ENCODE results near the gene WSB1.
A peak's percentile ranks its signal among the peaks of the same experiment; 100 is the strongest.

Gene WSB1

GRCh38 chr17:27353461-27354050 lies 59.6 kb downstream of the WSB1 start:
- H3K27ac ChIP-seq (ENCODE audit: insufficient read depth, low read length, poor library complexity, severe bottlenecking): peak overlapping the region; percentile 80
- H3K36me3 ChIP-seq (ENCODE audit: control insufficient read depth, insufficient read depth, low read length): no peaks in the 10 kb centered on the region
- H3K27me3 ChIP-seq (replicated peaks; ENCODE audit: control insufficient read depth, insufficient read depth, low read length, poor library complexity, severe bottlenecking): no peaks in the 10 kb centered on the region
- no peaks in the 10 kb centered on the region for H3K9me3 ChIP-seq (ENCODE audit: control insufficient read depth, low read length)
- peaks cover 15% of the 10 kb centered on the region for H3K4me1 ChIP-seq (ENCODE audit: control insufficient read depth, insufficient read depth, low read length, poor library complexity, severe bottlenecking)
- DNase-seq: peak; percentile 78 to 84 (median 83)
- peak overlapping the region; percentile 53 for H3K4me3 ChIP-seq (ENCODE audit: insufficient read depth, low read depth, low read length, poor library complexity, severe bottlenecking)

GRCh38 chr17:27354051-27354490 lies 60.2 kb downstream of the WSB1 start:
- no peaks in the 10 kb centered on the region for H3K36me3 ChIP-seq (ENCODE audit: control insufficient read depth, insufficient read depth, low read length)
- H3K27ac ChIP-seq (ENCODE audit: insufficient read depth, low read length, poor library complexity, severe bottlenecking): peak overlapping the region; percentile 52
- peak overlapping the region; percentile 53 for H3K4me3 ChIP-seq (ENCODE audit: insufficient read depth, low read depth, low read length, poor library complexity, severe bottlenecking)
- DNase-seq: no peak
- H3K9me3 ChIP-seq (ENCODE audit: control insufficient read depth, low read length): no peaks in the 10 kb centered on the region
- peaks cover 15% of the 10 kb centered on the region for H3K4me1 ChIP-seq (ENCODE audit: control insufficient read depth, insufficient read depth, low read length, poor library complexity, severe bottlenecking)
- no peaks in the 10 kb centered on the region for H3K27me3 ChIP-seq (replicated peaks; ENCODE audit: control insufficient read depth, insufficient read depth, low read length, poor library complexity, severe bottlenecking)

GRCh38 chr17:27354491-27355081 lies 60.7 kb downstream of the WSB1 start:
- no peaks in the 10 kb centered on the region for H3K9me3 ChIP-seq (ENCODE audit: control insufficient read depth, low read length)
- H3K4me1 ChIP-seq (ENCODE audit: control insufficient read depth, insufficient read depth, low read length, poor library complexity, severe bottlenecking): peaks cover 15% of the 10 kb centered on the region
- no peaks in the 10 kb centered on the region for H3K27me3 ChIP-seq (replicated peaks; ENCODE audit: control insufficient read depth, insufficient read depth, low read length, poor library complexity, severe bottlenecking)
- no peaks in the 10 kb centered on the region for H3K36me3 ChIP-seq (ENCODE audit: control insufficient read depth, insufficient read depth, low read length)
- no peak for DNase-seq
- no peak overlapping the region for H3K4me3 ChIP-seq (ENCODE audit: insufficient read depth, low read depth, low read length, poor library complexity, severe bottlenecking)
- H3K27ac ChIP-seq (ENCODE audit: insufficient read depth, low read length, poor library complexity, severe bottlenecking): no peak overlapping the region

- Histone ChIP-seq H3K27me3 (replicated peaks; ENCODE audit: control insufficient read depth, insufficient read depth, low read length, poor library complexity, severe bottlenecking) (no peaks in the 10 kb centered on the region), H3K36me3 (ENCODE audit: control insufficient read depth, insufficient read depth, low read length) (no peaks in the 10 kb centered on the region), H3K4me3 (ENCODE audit: insufficient read depth, low read depth, low read length, poor library complexity, severe bottlenecking) (no peak overlapping the region), H3K9me3 (ENCODE audit: control insufficient read depth, low read length) (no peaks in the 10 kb centered on the region), H3K4me1 (ENCODE audit: control insufficient read depth, insufficient read depth, low read length, poor library complexity, severe bottlenecking) (peaks cover 16% of the 10 kb centered on the region), H3K27ac (ENCODE audit: insufficient read depth, low read length, poor library complexity, severe bottlenecking) (no peak overlapping the region)
- DNase-seq: no peak
Measured at GRCh38 chr17:27355419-27355818, 61.5 kb downstream of the WSB1 start.

GRCh38 chr17:27356091-27356705 lies 62.3 kb downstream of the WSB1 start:
- no peak overlapping the region for H3K4me3 ChIP-seq (ENCODE audit: insufficient read depth, low read depth, low read length, poor library complexity, severe bottlenecking)
- H3K36me3 ChIP-seq (ENCODE audit: control insufficient read depth, insufficient read depth, low read length): no peaks in the 10 kb centered on the region
- H3K27ac ChIP-seq (ENCODE audit: insufficient read depth, low read length, poor library complexity, severe bottlenecking): no peak overlapping the region
- H3K4me1 ChIP-seq (ENCODE audit: control insufficient read depth, insufficient read depth, low read length, poor library complexity, severe bottlenecking): peaks cover 18% of the 10 kb centered on the region
- DNase-seq: no peak
- no peaks in the 10 kb centered on the region for H3K9me3 ChIP-seq (ENCODE audit: control insufficient read depth, low read length)
- no peaks in the 10 kb centered on the region for H3K27me3 ChIP-seq (replicated peaks; ENCODE audit: control insufficient read depth, insufficient read depth, low read length, poor library complexity, severe bottlenecking)

GRCh38 chr17:27357236-27357635 lies 63.3 kb downstream of the WSB1 start:
- H3K36me3 ChIP-seq (ENCODE audit: control insufficient read depth, insufficient read depth, low read length): no peaks in the 10 kb centered on the region
- H3K27ac ChIP-seq (ENCODE audit: insufficient read depth, low read length, poor library complexity, severe bottlenecking): no peak overlapping the region
- no peaks in the 10 kb centered on the region for H3K9me3 ChIP-seq (ENCODE audit: control insufficient read depth, low read length)
- H3K27me3 ChIP-seq (replicated peaks; ENCODE audit: control insufficient read depth, insufficient read depth, low read length, poor library complexity, severe bottlenecking): no peaks in the 10 kb centered on the region
- DNase-seq: no peak
- no peak overlapping the region for H3K4me3 ChIP-seq (ENCODE audit: insufficient read depth, low read depth, low read length, poor library complexity, severe bottlenecking)
- peaks cover 18% of the 10 kb centered on the region for H3K4me1 ChIP-seq (ENCODE audit: control insufficient read depth, insufficient read depth, low read length, poor library complexity, severe bottlenecking)

GRCh38 chr17:27360507-27360906 lies 66.6 kb downstream of the WSB1 start:
- Histone ChIP-seq H3K27me3 (replicated peaks; ENCODE audit: control insufficient read depth, insufficient read depth, low read length, poor library complexity, severe bottlenecking) (no peaks in the 10 kb centered on the region), H3K9me3 (ENCODE audit: control insufficient read depth, low read length) (no peaks in the 10 kb centered on the region), H3K4me1 (ENCODE audit: control insufficient read depth, insufficient read depth, low read length, poor library complexity, severe bottlenecking) (peaks cover 3% of the 10 kb centered on the region), H3K36me3 (ENCODE audit: control insufficient read depth, insufficient read depth, low read length) (no peaks in the 10 kb centered on the region), H3K4me3 (ENCODE audit: insufficient read depth, low read depth, low read length, poor library complexity, severe bottlenecking) (no peak overlapping the region), H3K27ac (ENCODE audit: insufficient read depth, low read length, poor library complexity, severe bottlenecking) (no peak overlapping the region)
- DNase-seq: no peak

- Histone ChIP-seq H3K27me3 (replicated peaks; ENCODE audit: control insufficient read depth, insufficient read depth, low read length, poor library complexity, severe bottlenecking) (no peaks in the 10 kb centered on the region), H3K27ac (ENCODE audit: insufficient read depth, low read length, poor library complexity, severe bottlenecking) (no peak overlapping the region), H3K9me3 (ENCODE audit: control insufficient read depth, low read length) (no peaks in the 10 kb centered on the region), H3K4me3 (ENCODE audit: insufficient read depth, low read depth, low read length, poor library complexity, severe bottlenecking) (no peak overlapping the region), H3K36me3 (ENCODE audit: control insufficient read depth, insufficient read depth, low read length) (no peaks in the 10 kb centered on the region), H3K4me1 (ENCODE audit: control insufficient read depth, insufficient read depth, low read length, poor library complexity, severe bottlenecking) (peaks cover 3% of the 10 kb centered on the region)
- DNase-seq: no peak
Measured at GRCh38 chr17:27361695-27362094, 67.8 kb downstream of the WSB1 start.

GRCh38 chr17:27362503-27362902 lies 68.6 kb downstream of the WSB1 start:
- no peaks in the 10 kb centered on the region for H3K27me3 ChIP-seq (replicated peaks; ENCODE audit: control insufficient read depth, insufficient read depth, low read length, poor library complexity, severe bottlenecking)
- no peaks in the 10 kb centered on the region for H3K9me3 ChIP-seq (ENCODE audit: control insufficient read depth, low read length)
- no peaks in the 10 kb centered on the region for H3K36me3 ChIP-seq (ENCODE audit: control insufficient read depth, insufficient read depth, low read length)
- no peak overlapping the region for H3K27ac ChIP-seq (ENCODE audit: insufficient read depth, low read length, poor library complexity, severe bottlenecking)
- peaks cover 3% of the 10 kb centered on the region for H3K4me1 ChIP-seq (ENCODE audit: control insufficient read depth, insufficient read depth, low read length, poor library complexity, severe bottlenecking)
- no peak overlapping the region for H3K4me3 ChIP-seq (ENCODE audit: insufficient read depth, low read depth, low read length, poor library complexity, severe bottlenecking)
- DNase-seq: no peak

GRCh38 chr17:27362909-27363308 lies 69.0 kb downstream of the WSB1 start:
- H3K27me3 ChIP-seq (replicated peaks; ENCODE audit: control insufficient read depth, insufficient read depth, low read length, poor library complexity, severe bottlenecking): no peaks in the 10 kb centered on the region
- peaks cover 3% of the 10 kb centered on the region for H3K4me1 ChIP-seq (ENCODE audit: control insufficient read depth, insufficient read depth, low read length, poor library complexity, severe bottlenecking)
- no peaks in the 10 kb centered on the region for H3K36me3 ChIP-seq (ENCODE audit: control insufficient read depth, insufficient read depth, low read length)
- H3K9me3 ChIP-seq (ENCODE audit: control insufficient read depth, low read length): no peaks in the 10 kb centered on the region
- no peak overlapping the region for H3K27ac ChIP-seq (ENCODE audit: insufficient read depth, low read length, poor library complexity, severe bottlenecking)
- no peak overlapping the region for H3K4me3 ChIP-seq (ENCODE audit: insufficient read depth, low read depth, low read length, poor library complexity, severe bottlenecking)
- no peak for DNase-seq

Data from effector memory CD4-positive, alpha-beta T cell (primary cell).